ENCODE measurements around the gene SLC17A1.

DNA sequence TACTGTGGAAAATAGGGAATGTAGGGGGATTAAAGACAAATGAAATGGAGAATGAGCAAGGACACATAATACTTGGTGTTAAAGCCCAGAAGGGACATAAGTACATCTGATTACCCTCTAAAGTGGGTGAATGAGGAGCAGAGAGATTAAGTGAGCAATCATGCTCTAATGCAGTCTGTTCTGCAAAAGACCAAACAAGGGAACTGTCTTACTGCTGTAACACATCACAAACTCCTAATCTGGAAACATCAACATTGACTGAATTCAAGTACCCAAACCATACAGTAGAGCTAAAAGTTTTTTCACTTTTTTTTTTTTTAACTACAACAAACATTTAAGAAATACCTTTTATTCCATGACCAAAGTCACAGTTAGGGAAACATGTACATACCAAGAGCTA, 96.6 kb downstream of the SLC17A1 start:
- TF ChIP-seq KLF9 (CRISPR knock-in tag; IDR thresholded peaks at IDR 0.05; ENCODE audit: low read depth) = no peak
- TF ChIP-seq, protein P1, sequence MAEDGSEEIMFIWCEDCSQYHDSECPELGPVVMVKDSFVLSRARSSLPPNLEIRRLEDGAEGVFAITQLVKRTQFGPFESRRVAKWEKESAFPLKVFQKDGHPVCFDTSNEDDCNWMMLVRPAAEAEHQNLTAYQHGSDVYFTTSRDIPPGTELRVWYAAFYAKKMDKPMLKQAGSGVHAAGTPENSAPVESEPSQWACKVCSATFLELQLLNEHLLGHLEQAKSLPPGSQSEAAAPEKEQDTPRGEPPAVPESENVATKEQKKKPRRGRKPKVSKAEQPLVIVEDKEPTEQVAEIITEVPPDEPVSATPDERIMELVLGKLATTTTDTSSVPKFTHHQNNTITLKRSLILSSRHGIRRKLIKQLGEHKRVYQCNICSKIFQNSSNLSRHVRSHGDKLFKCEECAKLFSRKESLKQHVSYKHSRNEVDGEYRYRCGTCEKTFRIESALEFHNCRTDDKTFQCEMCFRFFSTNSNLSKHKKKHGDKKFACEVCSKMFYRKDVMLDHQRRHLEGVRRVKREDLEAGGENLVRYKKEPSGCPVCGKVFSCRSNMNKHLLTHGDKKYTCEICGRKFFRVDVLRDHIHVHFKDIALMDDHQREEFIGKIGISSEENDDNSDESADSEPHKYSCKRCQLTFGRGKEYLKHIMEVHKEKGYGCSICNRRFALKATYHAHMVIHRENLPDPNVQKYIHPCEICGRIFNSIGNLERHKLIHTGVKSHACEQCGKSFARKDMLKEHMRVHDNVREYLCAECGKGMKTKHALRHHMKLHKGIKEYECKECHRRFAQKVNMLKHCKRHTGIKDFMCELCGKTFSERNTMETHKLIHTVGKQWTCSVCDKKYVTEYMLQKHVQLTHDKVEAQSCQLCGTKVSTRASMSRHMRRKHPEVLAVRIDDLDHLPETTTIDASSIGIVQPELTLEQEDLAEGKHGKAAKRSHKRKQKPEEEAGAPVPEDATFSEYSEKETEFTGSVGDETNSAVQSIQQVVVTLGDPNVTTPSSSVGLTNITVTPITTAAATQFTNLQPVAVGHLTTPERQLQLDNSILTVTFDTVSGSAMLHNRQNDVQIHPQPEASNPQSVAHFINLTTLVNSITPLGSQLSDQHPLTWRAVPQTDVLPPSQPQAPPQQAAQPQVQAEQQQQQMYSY (CRISPR knock-in tag; IDR thresholded peaks at IDR 0.05) = no peak
- TF ChIP-seq, protein P2, sequence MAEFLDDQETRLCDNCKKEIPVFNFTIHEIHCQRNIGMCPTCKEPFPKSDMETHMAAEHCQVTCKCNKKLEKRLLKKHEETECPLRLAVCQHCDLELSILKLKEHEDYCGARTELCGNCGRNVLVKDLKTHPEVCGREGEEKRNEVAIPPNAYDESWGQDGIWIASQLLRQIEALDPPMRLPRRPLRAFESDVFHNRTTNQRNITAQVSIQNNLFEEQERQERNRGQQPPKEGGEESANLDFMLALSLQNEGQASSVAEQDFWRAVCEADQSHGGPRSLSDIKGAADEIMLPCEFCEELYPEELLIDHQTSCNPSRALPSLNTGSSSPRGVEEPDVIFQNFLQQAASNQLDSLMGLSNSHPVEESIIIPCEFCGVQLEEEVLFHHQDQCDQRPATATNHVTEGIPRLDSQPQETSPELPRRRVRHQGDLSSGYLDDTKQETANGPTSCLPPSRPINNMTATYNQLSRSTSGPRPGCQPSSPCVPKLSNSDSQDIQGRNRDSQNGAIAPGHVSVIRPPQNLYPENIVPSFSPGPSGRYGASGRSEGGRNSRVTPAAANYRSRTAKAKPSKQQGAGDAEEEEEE (CRISPR knock-in tag; IDR thresholded peaks at IDR 0.05; ENCODE audit: borderline replicate concordance) = no peak
- no peak for TF ChIP-seq EP300 (IDR thresholded peaks at IDR 0.05; ENCODE audit: low read depth in 2 of 2, low read length in 2 of 2)
- no peak for TF ChIP-seq EP300 (CRISPR knock-in tag; IDR thresholded peaks at IDR 0.05; ENCODE audit: borderline replicate concordance)
- TF ChIP-seq AGO2 (optimal IDR thresholded peaks at IDR 0.05; ENCODE audit: low read depth, low read length) = no peak
- TF ChIP-seq IRX3 (CRISPR knock-in tag; IDR thresholded peaks at IDR 0.05; ENCODE audit: borderline replicate concordance, low read depth) = no peak
- TF ChIP-seq, protein P3, sequence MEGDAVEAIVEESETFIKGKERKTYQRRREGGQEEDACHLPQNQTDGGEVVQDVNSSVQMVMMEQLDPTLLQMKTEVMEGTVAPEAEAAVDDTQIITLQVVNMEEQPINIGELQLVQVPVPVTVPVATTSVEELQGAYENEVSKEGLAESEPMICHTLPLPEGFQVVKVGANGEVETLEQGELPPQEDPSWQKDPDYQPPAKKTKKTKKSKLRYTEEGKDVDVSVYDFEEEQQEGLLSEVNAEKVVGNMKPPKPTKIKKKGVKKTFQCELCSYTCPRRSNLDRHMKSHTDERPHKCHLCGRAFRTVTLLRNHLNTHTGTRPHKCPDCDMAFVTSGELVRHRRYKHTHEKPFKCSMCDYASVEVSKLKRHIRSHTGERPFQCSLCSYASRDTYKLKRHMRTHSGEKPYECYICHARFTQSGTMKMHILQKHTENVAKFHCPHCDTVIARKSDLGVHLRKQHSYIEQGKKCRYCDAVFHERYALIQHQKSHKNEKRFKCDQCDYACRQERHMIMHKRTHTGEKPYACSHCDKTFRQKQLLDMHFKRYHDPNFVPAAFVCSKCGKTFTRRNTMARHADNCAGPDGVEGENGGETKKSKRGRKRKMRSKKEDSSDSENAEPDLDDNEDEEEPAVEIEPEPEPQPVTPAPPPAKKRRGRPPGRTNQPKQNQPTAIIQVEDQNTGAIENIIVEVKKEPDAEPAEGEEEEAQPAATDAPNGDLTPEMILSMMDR (CRISPR knock-in tag; IDR thresholded peaks at IDR 0.05) = no peak
- TF ChIP-seq, protein P4, sequence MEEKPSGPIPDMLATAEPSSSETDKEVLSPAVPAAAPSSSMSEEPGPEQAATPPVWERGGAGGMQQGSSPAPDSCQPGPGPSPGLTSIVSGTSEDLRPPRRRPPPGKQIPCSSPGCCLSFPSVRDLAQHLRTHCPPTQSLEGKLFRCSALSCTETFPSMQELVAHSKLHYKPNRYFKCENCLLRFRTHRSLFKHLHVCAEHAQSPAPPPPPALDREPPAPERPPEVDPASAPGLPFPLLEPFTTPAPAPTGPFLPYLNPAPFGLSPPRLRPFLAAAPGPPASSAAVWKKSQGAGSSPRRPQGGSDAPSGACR (CRISPR knock-in tag; IDR thresholded peaks at IDR 0.05) = no peak
- TF ChIP-seq DNMT1 (CRISPR knock-in tag; IDR thresholded peaks at IDR 0.05) = no peak
- TF ChIP-seq, protein P5, sequence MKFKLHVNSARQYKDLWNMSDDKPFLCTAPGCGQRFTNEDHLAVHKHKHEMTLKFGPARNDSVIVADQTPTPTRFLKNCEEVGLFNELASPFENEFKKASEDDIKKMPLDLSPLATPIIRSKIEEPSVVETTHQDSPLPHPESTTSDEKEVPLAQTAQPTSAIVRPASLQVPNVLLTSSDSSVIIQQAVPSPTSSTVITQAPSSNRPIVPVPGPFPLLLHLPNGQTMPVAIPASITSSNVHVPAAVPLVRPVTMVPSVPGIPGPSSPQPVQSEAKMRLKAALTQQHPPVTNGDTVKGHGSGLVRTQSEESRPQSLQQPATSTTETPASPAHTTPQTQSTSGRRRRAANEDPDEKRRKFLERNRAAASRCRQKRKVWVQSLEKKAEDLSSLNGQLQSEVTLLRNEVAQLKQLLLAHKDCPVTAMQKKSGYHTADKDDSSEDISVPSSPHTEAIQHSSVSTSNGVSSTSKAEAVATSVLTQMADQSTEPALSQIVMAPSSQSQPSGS (CRISPR knock-in tag; IDR thresholded peaks at IDR 0.05) = no peak

Data from HepG2 (cell line).